Measurements from ENCODE around the gene DNAJB11.
"Not testable (repeated sequence)": the region's sequence is repeated elsewhere in the genome, so short reads cannot be mapped to it uniquely, and the experiment has no call there.

DNAJB11 gene

DNA sequence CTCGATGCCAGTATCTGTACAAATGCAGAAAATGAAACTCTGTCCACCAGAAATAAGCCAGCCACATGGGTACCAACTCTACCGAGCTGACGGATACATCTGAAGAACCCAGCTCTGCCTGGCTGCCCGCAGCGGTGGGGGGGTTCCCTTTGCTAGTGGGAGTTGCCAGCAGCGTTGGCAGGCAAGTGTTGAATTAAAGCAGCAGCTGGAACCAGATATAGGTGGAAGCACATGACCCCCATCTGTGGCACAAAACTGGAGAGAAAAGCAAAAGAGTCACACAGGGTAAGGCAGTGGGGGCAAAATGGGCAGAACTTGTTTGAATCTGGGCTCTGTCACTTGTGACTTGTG is 44.3 kb upstream of the DNAJB11 start:
- TF ChIP-seq, protein P1, sequence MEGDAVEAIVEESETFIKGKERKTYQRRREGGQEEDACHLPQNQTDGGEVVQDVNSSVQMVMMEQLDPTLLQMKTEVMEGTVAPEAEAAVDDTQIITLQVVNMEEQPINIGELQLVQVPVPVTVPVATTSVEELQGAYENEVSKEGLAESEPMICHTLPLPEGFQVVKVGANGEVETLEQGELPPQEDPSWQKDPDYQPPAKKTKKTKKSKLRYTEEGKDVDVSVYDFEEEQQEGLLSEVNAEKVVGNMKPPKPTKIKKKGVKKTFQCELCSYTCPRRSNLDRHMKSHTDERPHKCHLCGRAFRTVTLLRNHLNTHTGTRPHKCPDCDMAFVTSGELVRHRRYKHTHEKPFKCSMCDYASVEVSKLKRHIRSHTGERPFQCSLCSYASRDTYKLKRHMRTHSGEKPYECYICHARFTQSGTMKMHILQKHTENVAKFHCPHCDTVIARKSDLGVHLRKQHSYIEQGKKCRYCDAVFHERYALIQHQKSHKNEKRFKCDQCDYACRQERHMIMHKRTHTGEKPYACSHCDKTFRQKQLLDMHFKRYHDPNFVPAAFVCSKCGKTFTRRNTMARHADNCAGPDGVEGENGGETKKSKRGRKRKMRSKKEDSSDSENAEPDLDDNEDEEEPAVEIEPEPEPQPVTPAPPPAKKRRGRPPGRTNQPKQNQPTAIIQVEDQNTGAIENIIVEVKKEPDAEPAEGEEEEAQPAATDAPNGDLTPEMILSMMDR (IDR thresholded peaks at IDR 0.05): no peak
- no peak for TF ChIP-seq ZFX (IDR thresholded peaks at IDR 0.05; ENCODE audit: borderline replicate concordance)
- no peak overlapping the region for H3K27ac ChIP-seq

DNA sequence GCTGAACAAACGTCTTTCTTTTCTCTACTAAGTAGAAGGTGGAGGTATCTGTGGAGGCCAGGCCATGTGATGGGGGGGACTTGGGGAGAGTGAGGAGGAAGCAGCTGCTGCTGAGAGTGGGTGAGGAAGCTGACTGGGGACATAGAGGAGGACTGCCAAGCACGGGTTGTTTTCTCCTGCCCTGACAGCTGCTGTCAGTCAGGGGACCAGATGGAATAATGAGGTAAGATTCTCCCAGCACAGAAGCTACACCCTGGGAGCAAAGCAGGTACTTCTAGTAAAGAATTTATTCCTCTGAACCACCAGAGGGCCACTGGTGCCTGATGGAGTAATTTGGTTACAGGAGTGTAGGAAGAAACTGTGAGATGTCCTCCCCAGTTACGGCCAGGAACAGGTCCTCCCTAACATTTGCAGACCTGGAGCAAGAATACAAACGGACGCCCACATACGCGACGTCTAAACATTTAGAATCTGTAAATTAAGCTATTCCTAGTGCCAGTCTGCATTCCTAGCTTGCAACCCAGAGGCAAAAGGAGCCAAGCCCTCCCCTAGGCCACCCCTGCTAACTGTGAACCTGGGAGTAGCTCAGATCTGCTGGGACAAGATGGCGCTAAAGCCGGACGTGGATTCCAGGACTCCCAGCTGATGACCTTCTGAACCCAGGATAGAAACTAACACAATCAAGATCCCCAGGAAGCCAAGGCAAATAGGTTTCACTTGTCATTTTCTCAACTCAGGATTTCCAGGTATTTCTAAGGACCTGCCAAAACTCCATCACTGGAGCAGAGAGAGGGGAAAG is 41.1 kb upstream of the DNAJB11 start:
- H3K27ac ChIP-seq: no peak overlapping the region
- TF ChIP-seq, protein P1 (IDR thresholded peaks at IDR 0.05): 0 out of 2 replicates have a peak, but pooled peaks have one; percentile 10
- TF ChIP-seq ZFX (IDR thresholded peaks at IDR 0.05; ENCODE audit: borderline replicate concordance): no peak

DNA sequence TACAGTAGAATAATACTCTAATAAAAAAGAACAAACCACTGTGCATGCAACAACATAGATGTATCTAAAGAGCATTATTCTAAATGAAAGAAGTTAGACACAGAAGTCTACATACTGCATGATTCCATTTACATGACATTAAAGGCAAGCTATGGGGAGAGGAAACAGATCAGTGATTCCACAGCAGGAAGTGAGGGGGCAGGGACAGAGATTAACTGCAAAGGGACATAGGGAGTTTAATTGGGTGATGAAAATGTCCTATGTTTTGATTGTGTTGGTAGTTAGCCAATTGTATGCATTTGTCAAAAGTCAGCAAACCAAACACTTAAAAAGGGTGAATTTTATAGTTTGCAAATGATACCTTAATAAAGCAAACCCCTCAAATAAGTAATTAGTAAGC is 40.1 kb upstream of the DNAJB11 start:
- no peak overlapping the region for H3K27ac ChIP-seq
- TF ChIP-seq ZFX (IDR thresholded peaks at IDR 0.05; ENCODE audit: borderline replicate concordance): no peak
- TF ChIP-seq, protein P1 (IDR thresholded peaks at IDR 0.05): no peak

DNA sequence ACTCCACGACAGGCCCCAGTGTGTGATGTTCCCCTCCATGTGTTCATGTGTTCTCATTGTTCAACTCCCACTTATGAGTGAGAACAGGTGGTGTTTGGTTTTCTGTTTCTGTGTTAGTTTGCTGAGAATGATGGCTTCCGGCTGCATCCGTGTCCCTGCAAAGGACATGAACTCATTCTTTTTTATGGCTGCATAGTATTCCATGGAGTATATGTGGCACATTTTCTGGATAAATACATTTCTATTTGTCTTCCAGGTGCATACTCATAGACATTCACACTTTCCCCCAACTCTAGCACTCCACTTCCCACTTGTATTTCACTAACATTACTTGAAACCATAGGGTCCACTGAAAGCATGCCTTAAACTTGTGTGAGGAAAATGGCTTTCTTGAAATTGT is 38.8 kb upstream of the DNAJB11 start:
- H3K27ac ChIP-seq: not testable (repeated sequence)

DNA sequence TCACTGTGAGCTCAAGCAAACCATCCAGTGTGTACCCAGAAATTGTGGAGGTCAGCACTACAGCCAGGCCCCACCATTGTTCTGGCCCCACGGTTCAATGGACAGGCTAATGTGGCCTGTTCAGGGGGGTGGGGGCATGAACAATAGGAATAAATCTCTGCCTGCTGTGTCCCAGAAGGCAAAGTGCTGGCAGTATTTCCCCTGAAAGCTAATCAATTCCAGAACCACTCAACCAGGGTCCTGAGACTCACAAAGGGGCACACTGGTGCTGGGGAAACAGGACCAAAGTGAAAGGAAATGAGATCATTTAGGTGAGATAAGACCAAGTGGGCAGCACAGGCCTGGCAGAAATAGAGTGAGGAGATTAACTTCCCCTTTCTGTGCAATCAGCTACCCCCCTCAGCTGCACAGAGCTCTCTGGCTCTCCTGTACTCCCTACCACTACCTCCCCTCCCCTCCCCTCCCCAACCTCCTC is 37.9 kb upstream of the DNAJB11 start:
- no peak overlapping the region for H3K27ac ChIP-seq
- TF ChIP-seq, protein P1 (IDR thresholded peaks at IDR 0.05): no peak
- no peak for TF ChIP-seq ZFX (IDR thresholded peaks at IDR 0.05; ENCODE audit: borderline replicate concordance)

DNA sequence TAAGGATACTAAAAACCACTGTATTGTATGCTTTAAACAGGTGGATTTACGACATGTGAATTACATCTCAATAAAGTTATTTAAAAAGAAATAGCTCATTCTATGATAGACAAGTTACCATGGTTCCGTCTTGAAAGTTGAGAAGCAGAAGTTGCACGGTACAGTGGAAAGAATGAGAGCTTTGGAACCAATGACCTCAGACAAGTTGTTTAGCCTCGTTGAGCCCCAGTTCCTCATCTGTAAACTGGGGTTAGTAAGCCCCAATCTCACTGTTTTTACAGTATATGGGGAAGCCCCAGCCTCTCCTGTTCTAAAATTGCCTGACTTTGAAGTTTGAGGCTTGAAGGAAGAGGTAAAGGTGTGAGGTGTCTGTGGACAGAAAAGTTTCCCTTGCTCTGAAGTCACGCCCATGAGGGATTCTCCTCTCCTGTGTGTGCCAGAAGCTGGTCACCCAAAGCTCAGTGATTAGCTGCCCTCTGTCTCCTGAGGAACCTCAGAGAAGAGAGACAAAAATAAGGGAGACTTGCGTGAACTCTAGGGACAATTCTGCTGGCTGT is 36.3 kb upstream of the DNAJB11 start:
- no peak for TF ChIP-seq ZFX (IDR thresholded peaks at IDR 0.05; ENCODE audit: borderline replicate concordance)
- TF ChIP-seq, protein P1 (IDR thresholded peaks at IDR 0.05): no peak
- no peak overlapping the region for H3K27ac ChIP-seq

DNA sequence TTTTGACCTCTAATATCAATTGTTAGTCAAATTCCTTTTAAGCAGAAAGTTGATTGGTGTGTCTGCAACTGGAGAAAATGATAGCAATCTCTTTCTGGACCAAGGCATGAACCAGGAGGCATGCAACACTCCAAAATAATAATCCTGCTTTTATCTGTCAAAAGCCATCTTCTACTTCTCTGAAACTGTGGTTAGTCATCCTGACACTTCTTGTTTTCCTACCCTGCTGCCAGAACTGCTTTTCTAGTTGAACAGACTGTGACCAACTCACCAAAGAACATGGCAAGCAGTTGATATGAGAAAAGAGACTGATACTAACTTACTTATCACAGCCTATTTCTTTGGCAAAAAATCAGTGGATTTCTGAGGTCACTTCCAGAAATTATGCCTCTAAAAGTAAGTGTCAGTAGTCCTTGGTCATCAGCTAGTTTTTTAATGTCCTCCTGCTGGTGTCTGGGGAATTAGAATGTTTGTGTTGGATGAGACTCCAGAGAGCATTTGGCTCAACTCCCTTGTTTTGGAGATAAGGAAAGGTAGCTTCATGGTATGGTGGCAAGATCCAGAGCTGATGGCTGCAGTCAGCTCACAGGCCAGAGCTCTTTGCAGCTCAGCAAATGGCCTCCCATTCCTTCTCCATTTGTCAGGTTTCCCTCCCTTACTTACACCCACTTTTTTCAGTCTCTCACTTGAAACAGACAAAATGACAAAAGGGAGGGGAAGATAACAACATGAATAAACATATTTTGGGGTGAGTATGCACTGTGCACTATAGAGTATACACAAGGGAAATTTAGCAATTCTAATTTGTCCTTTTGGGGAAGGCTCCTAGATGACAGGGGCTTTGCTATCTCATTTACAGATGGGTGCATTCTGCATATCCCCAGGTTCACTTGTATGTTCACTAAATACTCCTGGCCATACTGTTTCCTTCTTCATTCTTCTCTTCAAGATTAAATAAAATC is 33.4 kb upstream of the DNAJB11 start:
- no peak overlapping the region for H3K27ac ChIP-seq
- TF ChIP-seq, protein P1 (IDR thresholded peaks at IDR 0.05): no peak
